HG02610 (cell line): ENCODE measurements around the gene PRH1.

Experiments
- ATAC-seq: cut with Tn5 transposase; IDR thresholded peaks from one replicate; pipeline ENCODE4 v1.9.1; 2021; ENCODE audit warnings: mild to moderate bottlenecking, moderate library complexity; ENCODE audit not compliant: unreplicated experiment

Gene PRH1

GRCh38 chr12:10847744-10848143 is 36.3 kb downstream of the PRH1 start:
- ATAC-seq: no peak

DNA sequence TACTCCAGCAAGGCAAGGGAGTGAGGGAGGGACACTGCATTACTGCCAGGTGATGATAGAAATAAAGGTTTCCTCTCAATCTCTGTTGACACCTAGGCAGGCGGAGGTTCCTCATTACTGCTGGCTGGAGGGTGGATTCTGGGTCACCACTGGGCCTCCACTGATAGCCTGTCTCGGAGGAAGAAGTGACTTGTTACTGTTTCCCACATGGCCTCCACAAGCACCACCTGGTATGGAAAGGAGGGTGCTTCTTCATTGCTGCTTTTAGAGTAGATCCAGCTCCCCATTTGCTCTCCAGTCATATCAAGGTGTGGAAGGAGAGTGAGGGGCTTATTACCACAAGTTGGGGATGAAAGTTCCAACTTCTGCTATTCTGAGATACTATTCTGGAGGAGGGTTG is 41.2 kb downstream of the PRH1 start:
- ATAC-seq: no peak

GRCh38 chr12:10838461-10838860 is 45.6 kb downstream of the PRH1 start:
- no peak for ATAC-seq
